Measurements from ENCODE around the gene ACTR3C.
"Not testable (repeated sequence)": the region's sequence is repeated elsewhere in the genome, so short reads cannot be mapped to it uniquely, and the experiment has no call there.

The ACTR3C gene

GRCh38 chr7:150334108-150334507 is 10.8 kb upstream of the ACTR3C start:
- no peak for DNase-seq

- DNase-seq: no peak
Measured at GRCh38 chr7:150333659-150334058, 10.3 kb upstream of the ACTR3C start.

GRCh38 chr7:150332852-150333635 is 9.7 kb upstream of the ACTR3C start:
- DNase-seq: no peak

GRCh38 chr7:150330211-150330885 is 7.0 kb upstream of the ACTR3C start:
- no peak for DNase-seq

GRCh38 chr7:150329331-150330120 is 6.2 kb upstream of the ACTR3C start:
- peak; percentile 45 for DNase-seq

- no peak for DNase-seq
Measured at GRCh38 chr7:150327308-150327707, 4.0 kb upstream of the ACTR3C start.

- no peak for DNase-seq
Measured at GRCh38 chr7:150326657-150327268, 3.4 kb upstream of the ACTR3C start.

- no peak for DNase-seq
Measured at GRCh38 chr7:150325901-150326300, 2.6 kb upstream of the ACTR3C start.

GRCh38 chr7:150325110-150325611 is 1.8 kb upstream of the ACTR3C start:
- DNase-seq: no peak

GRCh38 chr7:150324373-150324961 is 1.1 kb upstream of the ACTR3C start:
- DNase-seq: no peak

GRCh38 chr7:150323682-150324372 is 482 bp upstream of the ACTR3C start:
- no peak for DNase-seq

- no peak for DNase-seq
Measured at GRCh38 chr7:150322114-150322832, 1.1 kb downstream of the ACTR3C start.

GRCh38 chr7:150321788-150322113 is 1.6 kb downstream of the ACTR3C start:
- no peak for DNase-seq

- DNase-seq: no peak
Measured at GRCh38 chr7:150317748-150318444, 5.4 kb downstream of the ACTR3C start.

- DNase-seq: not testable (repeated sequence)
Measured at GRCh38 chr7:150316987-150317386, 6.4 kb downstream of the ACTR3C start.

- DNase-seq: no peak
Measured at GRCh38 chr7:150314639-150315239, 8.6 kb downstream of the ACTR3C start.

GRCh38 chr7:150313870-150314269 is 9.5 kb downstream of the ACTR3C start:
- no peak for DNase-seq

GRCh38 chr7:150313367-150313809 is 10.0 kb downstream of the ACTR3C start:
- no peak for DNase-seq

GRCh38 chr7:150312649-150313366 is 10.5 kb downstream of the ACTR3C start:
- not testable (repeated sequence) for DNase-seq

Measured in DMS 273 treated with DMSO at 0.1 percent for 48 hours (cell line).